Globus pallidus (tissue), 1 donor: ENCODE results near the gene ZNF518A.

ENCODE experiments used
- DNase-seq: peaks from one replicate; pipeline ENCODE4 v3.0.0-alpha.2; 2015; ENCODE audit warnings: low spot score

Gene ZNF518A

GRCh38 chr10:96129387-96130325 lies at the start of gene ZNF518A:
ZNF518A (plus strand) TSS chr10:96130297; CDS start chr10:96156323, 26,026 bp downstream.
- peak; percentile 88 for DNase-seq

- DNase-seq: no peak
These were observed 47.9 kb upstream of the ZNF518A start for GRCh38 chr10:96082153-96082552.

- DNase-seq: no peak
These were observed 47.3 kb upstream of the ZNF518A start for GRCh38 chr10:96082748-96083147.

DNA sequence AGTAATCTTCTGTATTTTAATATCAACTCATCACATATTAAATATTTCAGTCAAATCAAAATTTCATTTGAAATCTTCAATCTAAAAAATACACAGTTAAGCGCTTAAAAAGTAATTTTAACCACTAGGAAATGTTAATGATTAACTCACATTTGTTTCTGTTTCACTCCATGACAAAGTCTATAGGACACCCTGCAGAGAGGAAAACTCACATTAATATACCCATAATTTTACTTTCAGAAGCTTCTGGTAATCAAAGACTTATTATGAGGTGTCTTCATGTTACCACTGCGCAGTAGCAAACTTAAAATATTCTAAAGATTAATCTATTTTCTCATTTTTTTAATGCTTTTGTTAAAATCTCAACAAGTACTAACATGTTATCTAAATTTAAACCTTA lies 41.0 kb upstream of the ZNF518A start:
- DNase-seq: no peak

DNA sequence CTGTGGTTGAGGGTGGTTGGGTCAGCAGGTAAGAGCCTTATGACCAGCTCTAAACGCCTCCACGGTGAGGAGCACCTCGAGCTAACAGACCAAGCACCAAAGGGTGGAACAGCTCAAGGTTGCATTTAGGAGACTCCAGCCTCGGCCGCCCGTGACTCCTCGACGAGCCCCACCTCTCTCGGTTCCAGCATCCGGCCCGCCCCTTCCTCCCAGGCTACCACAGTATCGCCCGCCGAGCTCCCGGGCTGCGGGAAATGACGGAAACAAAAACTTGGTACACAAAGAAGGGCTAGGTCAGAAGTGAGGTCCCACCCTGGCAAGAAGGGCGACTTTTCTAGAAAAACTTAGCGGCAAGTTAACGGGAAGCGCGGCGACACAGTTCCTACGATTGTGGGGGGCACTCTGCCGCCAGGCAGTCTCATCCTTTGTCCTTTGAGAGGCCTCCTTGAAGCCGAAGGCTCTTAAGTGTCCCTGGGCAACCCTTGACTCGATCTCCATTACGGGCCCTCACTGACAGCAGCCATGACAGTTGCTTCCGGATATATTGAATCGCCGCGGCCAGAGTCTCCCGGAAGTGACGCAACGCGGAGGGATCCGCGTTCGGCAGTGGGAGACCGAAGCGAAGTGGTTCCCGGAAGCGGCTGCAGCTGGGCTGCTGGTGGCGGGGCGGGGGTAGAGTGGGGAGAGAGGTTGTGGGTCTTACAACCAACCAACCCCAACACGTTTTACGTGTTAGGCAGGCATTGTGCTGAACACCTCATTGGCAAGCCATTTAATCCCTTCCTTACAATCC lies 40.2 kb upstream of the ZNF518A start:
- peak; percentile 86 for DNase-seq

GRCh38 chr10:96090463-96090800 lies 39.7 kb upstream of the ZNF518A start:
- DNase-seq: no peak

DNA sequence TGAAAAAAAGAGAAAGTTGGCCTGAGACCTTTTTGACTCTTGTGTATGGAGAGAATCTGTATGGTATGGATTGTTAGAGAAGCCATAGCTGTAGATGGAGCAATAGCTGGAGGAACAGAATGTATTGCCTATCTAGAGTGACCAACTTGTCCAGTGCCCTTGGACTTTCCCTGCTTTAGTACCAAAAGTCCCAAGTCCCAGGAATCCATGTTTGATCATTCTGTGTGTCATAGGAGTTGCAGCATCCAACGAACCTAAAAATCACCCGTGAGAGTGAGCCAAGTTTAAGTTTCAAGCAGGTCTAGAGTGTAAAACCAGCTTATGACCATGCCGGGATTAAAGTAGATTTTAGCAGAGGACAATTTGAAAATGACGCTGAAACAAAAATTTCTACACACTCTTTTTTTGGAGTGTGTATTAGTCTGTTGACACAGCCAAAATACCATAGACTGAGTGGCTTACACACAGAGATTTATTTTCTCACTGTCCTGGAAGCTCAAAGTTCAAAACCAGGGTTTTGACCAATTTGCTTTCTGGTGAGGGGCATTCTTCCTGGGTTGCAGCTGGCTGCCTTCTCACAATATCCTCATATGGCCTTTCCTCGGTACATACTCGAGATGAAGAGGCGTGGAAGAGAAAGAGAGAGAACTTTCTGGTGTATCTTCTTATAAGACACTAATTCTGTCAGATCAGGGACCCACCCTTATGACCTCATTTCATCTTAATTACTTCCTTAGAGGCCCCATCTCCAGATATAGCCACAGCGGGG lies 36.9 kb upstream of the ZNF518A start:
- no peak for DNase-seq

DNA sequence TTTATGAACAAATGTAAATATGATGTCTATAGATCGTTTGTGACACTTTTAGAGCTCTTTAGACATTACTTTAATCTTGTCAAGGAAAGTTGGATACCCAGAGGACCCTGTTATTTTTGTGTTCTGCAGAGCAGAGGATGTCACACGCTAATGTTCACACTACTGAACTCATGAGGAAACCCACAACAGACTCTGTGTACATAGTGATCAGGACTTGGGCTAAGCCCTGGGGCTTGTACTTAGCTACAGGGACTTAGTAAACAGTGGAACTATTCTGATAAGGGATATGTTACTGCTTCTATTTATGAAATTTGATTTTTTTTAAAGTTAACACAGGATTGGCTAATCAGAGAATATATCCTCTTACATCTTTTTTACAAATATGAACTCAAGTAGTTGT lies 36.1 kb upstream of the ZNF518A start:
- DNase-seq: no peak

DNA sequence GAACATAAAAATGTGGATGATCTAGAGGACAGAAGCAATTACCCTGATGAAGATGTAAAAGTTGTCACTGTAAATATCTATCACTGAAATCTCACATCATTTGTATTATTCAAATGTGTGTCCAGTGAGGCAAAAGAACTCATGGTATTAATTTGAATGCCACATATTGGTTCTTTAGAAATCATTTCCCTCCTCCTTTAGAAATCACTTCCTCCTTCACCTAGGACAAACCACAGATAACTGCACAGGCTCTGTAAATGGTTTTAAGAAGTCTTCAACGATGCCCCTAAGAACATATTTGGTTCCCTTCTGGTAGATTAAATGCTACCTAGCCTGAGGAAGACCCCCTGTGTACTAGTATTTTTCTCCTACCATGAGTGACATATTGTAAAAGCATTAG lies 33.1 kb upstream of the ZNF518A start:
- DNase-seq: no peak

DNA sequence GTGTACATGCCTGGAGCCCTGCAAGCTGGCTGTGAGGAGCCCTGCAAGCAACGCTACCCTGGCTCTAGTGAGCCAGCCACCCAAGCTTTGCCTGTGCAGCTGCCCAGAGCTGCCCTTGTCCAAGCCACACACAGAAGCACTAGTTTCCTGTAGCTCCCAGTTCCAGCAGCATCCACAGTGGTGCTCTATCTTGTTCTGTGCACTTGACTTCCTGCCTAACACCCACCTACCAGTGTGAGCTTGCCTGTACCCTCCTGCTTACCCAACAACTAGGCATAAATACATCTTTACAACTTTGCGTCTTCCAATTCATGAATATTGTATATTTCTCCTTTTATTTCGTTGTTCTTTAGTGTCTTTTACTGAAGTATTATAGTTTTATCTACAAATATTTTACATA lies 32.2 kb upstream of the ZNF518A start:
- no peak for DNase-seq

DNA sequence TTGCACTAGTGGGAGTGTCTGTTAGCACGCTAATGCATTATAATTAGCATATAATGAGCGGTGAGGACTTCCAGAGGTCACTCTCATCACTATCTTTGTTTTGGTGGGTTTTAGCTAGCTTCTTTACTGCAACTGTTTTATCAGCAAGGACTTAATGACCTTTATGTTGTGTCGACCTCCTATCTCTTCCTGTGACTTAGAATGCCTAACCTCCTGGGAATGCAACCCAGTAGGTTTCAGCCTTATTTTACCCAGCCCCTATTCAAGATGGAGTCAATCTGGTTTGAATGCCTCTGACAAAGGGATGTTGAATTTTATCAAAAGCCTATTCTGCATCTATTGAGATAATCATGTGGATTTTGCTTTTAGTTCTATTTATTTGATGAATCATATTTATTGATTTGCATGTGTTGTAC lies 22.5 kb upstream of the ZNF518A start:
- no peak for DNase-seq

- no peak for DNase-seq
These were observed 17.6 kb upstream of the ZNF518A start for GRCh38 chr10:96112531-96112930.

DNA sequence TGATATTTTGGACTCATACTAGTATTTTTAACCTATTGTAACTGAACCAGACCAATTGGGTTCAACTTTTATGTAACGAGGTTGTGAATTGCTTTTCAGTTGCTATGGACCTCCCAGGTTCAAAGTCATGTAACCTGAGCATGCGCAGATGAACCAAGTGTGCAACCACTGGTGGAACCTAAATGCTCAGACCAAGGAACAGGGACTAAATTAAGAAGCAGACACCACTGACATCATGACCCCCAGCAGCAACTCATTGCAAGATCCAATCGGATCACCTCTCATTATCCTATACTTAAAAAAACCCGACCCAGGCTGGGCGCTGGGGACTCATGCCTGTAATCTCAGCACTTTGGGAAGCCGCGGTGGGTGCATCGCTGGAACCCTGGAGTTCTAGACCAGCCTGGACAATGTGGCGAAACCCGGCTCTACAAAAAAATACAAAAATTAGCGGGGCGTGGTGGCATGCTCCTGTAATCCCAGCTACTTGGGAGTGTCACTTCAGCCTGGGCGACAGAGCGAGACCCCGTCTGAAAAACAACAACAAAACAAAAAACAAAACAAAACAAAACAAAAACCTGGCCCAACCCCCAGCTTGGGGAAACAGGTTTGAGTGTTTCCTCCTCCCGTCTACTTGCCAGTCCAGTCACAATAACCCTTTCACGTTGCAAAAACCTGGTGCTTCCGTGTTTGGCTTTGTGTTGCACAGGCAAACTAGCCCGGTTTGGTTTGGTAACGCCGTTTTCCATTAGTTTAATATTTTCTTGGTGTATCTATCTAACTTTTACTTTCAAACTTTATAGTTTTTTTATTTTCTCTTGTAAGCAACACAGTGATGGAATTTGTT lies 11.3 kb upstream of the ZNF518A start:
- DNase-seq: no peak

GRCh38 chr10:96122824-96123223 lies 7.3 kb upstream of the ZNF518A start:
- no peak for DNase-seq

GRCh38 chr10:96124230-96125141 lies 5.6 kb upstream of the ZNF518A start:
- DNase-seq: no peak

DNA sequence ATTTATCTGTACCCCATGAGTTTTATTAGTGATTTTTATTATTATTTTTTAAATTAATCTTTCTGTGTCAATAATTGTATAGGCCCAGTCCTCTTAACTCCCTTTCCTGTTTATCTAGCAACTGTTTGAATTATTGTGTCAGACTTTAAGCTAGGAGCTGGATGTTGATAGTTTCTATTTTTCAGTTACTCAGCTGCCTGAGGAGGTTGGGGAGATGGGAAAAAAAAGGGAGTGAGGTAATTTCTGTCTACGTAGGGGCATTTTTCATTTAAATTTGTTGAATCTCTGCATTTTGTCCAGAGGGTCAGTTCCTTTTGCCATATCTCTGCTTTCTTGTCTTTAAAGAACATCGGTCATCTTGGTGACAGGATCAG lies 5.0 kb upstream of the ZNF518A start:
- DNase-seq: no peak

DNA sequence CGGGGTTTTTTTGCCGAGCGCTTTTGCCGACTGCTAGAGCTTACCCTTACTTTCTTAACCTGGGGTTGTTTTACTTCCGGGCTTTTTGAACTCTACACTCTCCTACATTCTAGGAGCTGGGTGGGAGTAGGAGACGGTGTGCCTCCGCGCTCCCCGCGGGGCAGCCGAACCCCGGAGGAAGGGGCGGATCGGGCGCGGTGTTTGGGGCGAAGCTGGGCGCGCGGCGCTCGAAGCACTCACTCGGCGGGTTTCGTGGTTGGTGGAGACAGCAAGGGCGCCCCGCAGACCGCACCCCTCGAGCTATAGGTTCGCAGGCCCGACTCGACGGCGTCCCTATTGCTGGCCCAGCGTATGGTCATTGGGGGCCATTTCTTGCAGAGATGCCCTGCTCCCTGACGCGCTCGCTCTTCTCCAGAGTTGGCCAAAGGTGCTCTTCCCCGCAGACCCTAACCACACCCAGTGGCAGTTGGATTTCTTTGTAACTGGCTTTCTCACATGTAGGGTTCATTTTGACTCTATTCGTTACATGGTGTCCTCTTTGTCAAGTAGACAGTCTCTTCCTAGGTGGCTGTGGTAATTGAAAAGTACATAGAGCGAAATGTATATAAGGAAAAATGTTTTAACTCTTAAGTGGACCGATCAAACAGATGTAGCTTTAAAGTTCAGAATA lies 364 bp downstream of the ZNF518A start:
- DNase-seq: no peak

DNA sequence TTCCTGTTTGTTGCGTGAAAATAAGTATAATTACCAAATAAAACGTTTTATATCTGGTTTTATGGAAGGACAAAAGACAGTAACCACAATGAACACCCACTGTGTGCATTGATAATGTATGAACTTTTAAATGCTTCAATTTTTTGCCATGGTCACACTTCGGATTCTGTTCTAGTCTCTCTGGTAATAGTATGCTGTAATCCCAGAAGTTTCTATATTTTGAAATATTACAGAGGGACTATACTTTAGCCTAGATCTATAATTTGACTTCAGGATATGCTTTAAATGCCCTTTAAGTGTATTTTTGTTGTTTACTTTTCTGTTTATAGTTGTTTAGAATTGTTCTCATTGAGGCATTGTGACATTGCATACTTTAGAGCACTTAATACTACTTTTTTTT lies 1.5 kb downstream of the ZNF518A start:
- DNase-seq: no peak

- no peak for DNase-seq
These were observed 3.0 kb downstream of the ZNF518A start for GRCh38 chr10:96133135-96133534.

DNA sequence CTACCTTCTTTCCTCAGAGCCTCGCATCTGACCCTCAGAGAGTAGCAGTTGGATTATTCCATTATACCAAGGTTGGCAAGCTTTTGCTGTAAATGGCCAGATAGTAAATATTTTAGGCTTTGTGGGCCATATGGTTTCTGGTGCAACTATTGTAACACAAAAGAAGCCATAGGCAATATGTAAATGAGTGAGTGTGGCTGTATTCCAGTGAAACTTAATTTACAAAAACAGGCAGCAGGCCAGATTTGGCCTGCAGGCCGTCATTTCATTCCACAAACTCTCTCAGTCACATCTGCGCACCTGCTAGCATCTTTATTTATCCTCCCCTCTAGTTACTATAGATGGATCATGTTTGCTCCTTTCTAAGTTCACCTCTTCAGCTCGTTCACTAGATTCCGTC lies 6.7 kb downstream of the ZNF518A start:
- no peak for DNase-seq
